HepG2 (cell line): ENCODE data around the gene ARID3C. TPM values are rescaled to one million over a fixed set of nuclear protein-coding genes. Genes with fewer than 3 reads are reported as not detected.
A peak's percentile ranks its signal among the peaks of the same experiment; 100 is the strongest.

Source experiments
- BRCA1 ChIP-seq: sonication (generic); formaldehyde crosslinking; IDR thresholded peaks from 2 replicates; pipeline ENCODE4 v1.4.0; 2020; ENCODE audit warnings: missing genetic modification reagents
- CBX1 ChIP-seq: IDR thresholded peaks from one replicate; pipeline ENCODE4 v1.6.1; 2016; ENCODE audit warnings: antibody characterized with exemption, low read depth
- FOSL2 ChIP-seq: sonication (generic); formaldehyde crosslinking; IDR thresholded peaks from 2 replicates; pipeline ENCODE4 v1.4.0; 2020; ENCODE audit warnings: missing genetic modification reagents
- HNRNPK ChIP-seq: fragments of 200-400 bp; formaldehyde crosslinking; IDR thresholded peaks from 2 replicates; pipeline ENCODE4 v1.6.1; 2018; ENCODE audit warnings: low read length, low read depth, moderate library complexity, mild to moderate bottlenecking; ENCODE audit not compliant: poor library complexity, severe bottlenecking
- KDM4B ChIP-seq: sonication (generic); formaldehyde crosslinking; IDR thresholded peaks from 2 replicates; pipeline ENCODE4 v1.4.0; 2020; ENCODE audit warnings: missing genetic modification reagents
- NKX3-1 ChIP-seq: sonication (generic); formaldehyde crosslinking; IDR thresholded peaks from 2 replicates; pipeline ENCODE4 v1.5.0; 2020; ENCODE audit warnings: missing genetic modification reagents
- YEATS2 ChIP-seq: sonication (generic); formaldehyde crosslinking; IDR thresholded peaks from 2 replicates; pipeline ENCODE4 v1.4.0; 2020; ENCODE audit warnings: missing genetic modification reagents, borderline replicate concordance
- ZNF234 ChIP-seq: sonication (generic); formaldehyde crosslinking; conservative IDR thresholded peaks from 2 replicates; pipeline ENCODE4 v1.5.1; 2020; ENCODE audit warnings: mild to moderate bottlenecking, missing genetic modification reagents
- ZNF337 ChIP-seq: sonication (generic); formaldehyde crosslinking; IDR thresholded peaks from 2 replicates; pipeline ENCODE4 v1.5.1; 2020; ENCODE audit warnings: missing genetic modification reagents, low read depth, mild to moderate bottlenecking, borderline replicate concordance
- ZNF367 ChIP-seq: sonication (generic); formaldehyde crosslinking; IDR thresholded peaks from 2 replicates; pipeline ENCODE4 v1.4.0; 2020; ENCODE audit warnings: missing genetic modification reagents, borderline replicate concordance
- ZNF557 ChIP-seq: sonication (generic); formaldehyde crosslinking; IDR thresholded peaks from 2 replicates; pipeline ENCODE4 v1.4.0; 2020; ENCODE audit warnings: missing genetic modification reagents
- polyA plus RNA-seq, 8 experiments: library from polyadenylated mRNA; depleted of rRNA in 3 of 8; stranded (reverse) in 7 of 8; unstranded in 1 of 8; fragments of >200 nt; fragmentation: Illumina TruSeq in 4 of 8; extraction: Trizol in 4 of 8; gene quantifications; 2 replicates each; pipeline versions ENCODE4 v1.2.1 to v1.2.3, GENCODE V29; 2011 to 2016; ENCODE audit warnings: low read depth in 4 of 8, missing spikeins in 1 of 8, mixed read lengths in 1 of 8; ENCODE audit not compliant: insufficient read depth in 1 of 8
- total RNA-seq, 5 experiments: library from RNA; depleted of rRNA; stranded (reverse); fragments of >200 nt; fragmentation: Illumina TruSeq; extraction: Trizol; gene quantifications; 2 replicates each; pipeline ENCODE4 v1.2.3, GENCODE V29; 2016; ENCODE audit warnings: low read depth in 1 of 5
- TF ChIP-seq, protein P1 (sequence below): sonication (generic); formaldehyde crosslinking; IDR thresholded peaks from 2 replicates; pipeline ENCODE4 v1.4.0; 2020; ENCODE audit warnings: missing genetic modification reagents, borderline replicate concordance
- TF ChIP-seq, protein P2 (sequence below): sonication (generic); formaldehyde crosslinking; IDR thresholded peaks from 2 replicates; pipeline ENCODE4 v1.5.0; 2020; ENCODE audit warnings: mild to moderate bottlenecking, missing genetic modification reagents
- TF ChIP-seq, protein P3 (sequence below): sonication (generic); formaldehyde crosslinking; IDR thresholded peaks from 2 replicates; pipeline ENCODE4 v1.5.0; 2020; ENCODE audit warnings: missing genetic modification reagents, mild to moderate bottlenecking, borderline replicate concordance
- TF ChIP-seq, protein P4 (sequence below): sonication (generic); formaldehyde crosslinking; IDR thresholded peaks from 2 replicates; pipeline ENCODE4 v1.4.0; 2020; ENCODE audit warnings: missing genetic modification reagents

ARID3C gene
- total and polyA plus RNA-seq, 2 of the 13 experiments (the other 11 are each of a cell fraction or from before 2014, with no cell fraction given) = not detected

DNA sequence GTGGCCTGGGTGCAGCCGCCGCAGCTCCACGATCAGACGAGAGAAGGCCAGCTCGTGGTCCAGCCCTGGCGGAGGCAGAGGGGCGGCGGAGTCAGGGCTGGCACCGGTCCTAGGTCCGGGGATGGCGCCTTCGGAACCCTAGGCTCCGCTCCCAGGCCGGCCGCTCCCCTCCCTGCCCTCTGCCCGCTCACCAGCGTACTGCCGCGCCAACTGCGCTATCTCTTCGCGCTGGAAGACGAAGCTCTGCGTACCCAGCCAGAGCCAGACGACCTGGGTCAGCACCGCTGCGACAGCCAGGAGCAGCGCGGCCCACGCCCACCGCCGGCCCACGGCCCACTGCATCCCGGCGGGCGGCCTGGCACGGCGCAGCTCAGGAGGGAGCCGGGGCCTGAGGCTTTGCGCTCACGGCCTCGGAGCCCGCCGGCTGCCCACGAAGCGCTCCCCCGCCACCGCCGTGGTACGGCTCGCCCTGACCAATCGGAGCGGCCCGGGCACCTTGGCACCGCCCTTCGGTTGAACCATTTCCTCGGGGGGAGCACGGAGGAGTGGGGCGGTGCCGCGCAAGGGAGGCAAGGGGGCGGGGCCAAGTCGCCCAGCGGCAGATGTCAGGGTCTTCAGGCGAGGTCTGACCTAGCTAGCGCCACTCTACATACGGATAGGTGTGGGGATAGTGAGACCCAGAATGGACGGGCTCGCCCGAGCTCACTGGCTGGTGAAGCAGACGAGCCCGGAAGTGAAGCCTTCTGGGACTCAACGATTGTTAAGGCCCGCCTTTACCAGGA, 8.7 kb upstream of the ARID3C start, which contains the start of gene SIGMAR1 (continued):
- TF ChIP-seq YEATS2 (CRISPR knock-in tag) = no peak
- TF ChIP-seq, protein P1, sequence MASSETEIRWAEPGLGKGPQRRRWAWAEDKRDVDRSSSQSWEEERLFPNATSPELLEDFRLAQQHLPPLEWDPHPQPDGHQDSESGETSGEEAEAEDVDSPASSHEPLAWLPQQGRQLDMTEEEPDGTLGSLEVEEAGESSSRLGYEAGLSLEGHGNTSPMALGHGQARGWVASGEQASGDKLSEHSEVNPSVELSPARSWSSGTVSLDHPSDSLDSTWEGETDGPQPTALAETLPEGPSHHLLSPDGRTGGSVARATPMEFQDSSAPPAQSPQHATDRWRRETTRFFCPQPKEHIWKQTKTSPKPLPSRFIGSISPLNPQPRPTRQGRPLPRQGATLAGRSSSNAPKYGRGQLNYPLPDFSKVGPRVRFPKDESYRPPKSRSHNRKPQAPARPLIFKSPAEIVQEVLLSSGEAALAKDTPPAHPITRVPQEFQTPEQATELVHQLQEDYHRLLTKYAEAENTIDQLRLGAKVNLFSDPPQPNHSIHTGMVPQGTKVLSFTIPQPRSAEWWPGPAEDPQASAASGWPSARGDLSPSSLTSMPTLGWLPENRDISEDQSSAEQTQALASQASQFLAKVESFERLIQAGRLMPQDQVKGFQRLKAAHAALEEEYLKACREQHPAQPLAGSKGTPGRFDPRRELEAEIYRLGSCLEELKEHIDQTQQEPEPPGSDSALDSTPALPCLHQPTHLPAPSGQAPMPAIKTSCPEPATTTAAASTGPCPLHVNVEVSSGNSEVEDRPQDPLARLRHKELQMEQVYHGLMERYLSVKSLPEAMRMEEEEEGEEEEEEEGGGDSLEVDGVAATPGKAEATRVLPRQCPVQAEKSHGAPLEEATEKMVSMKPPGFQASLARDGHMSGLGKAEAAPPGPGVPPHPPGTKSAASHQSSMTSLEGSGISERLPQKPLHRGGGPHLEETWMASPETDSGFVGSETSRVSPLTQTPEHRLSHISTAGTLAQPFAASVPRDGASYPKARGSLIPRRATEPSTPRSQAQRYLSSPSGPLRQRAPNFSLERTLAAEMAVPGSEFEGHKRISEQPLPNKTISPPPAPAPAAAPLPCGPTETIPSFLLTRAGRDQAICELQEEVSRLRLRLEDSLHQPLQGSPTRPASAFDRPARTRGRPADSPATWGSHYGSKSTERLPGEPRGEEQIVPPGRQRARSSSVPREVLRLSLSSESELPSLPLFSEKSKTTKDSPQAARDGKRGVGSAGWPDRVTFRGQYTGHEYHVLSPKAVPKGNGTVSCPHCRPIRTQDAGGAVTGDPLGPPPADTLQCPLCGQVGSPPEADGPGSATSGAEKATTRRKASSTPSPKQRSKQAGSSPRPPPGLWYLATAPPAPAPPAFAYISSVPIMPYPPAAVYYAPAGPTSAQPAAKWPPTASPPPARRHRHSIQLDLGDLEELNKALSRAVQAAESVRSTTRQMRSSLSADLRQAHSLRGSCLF = 0 out of 2 replicates have a peak, but pooled peaks have one; percentile 28
- TF ChIP-seq, protein P2, sequence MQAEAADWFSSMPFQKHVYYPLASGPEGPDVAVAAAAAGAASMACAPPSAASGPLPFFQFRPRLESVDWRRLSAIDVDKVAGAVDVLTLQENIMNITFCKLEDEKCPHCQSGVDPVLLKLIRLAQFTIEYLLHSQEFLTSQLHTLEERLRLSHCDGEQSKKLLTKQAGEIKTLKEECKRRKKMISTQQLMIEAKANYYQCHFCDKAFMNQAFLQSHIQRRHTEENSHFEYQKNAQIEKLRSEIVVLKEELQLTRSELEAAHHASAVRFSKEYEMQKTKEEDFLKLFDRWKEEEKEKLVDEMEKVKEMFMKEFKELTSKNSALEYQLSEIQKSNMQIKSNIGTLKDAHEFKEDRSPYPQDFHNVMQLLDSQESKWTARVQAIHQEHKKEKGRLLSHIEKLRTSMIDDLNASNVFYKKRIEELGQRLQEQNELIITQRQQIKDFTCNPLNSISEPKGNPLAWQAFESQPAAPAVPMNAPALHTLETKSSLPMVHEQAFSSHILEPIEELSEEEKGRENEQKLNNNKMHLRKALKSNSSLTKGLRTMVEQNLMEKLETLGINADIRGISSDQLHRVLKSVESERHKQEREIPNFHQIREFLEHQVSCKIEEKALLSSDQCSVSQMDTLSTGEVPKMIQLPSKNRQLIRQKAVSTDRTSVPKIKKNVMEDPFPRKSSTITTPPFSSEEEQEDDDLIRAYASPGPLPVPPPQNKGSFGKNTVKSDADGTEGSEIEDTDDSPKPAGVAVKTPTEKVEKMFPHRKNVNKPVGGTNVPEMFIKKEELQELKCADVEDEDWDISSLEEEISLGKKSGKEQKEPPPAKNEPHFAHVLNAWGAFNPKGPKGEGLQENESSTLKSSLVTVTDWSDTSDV (CRISPR knock-in tag) = peak; percentile 58; the same call in 1 of the 2 replicates
- no peak for TF ChIP-seq HNRNPK
- TF ChIP-seq ZNF557 (CRISPR knock-in tag) = no peak
- TF ChIP-seq, protein P3, sequence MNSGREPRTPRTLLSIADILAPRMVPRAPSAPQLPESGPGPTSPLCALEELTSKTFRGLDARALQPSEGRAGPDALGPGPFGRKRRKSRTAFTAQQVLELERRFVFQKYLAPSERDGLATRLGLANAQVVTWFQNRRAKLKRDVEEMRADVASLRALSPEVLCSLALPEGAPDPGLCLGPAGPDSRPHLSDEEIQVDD (CRISPR knock-in tag) = 0 out of 2 replicates have a peak, but pooled peaks have one; percentile 89
- peak; percentile 15 for TF ChIP-seq FOSL2 (CRISPR knock-in tag)
- TF ChIP-seq ZNF337 (CRISPR knock-in tag) = peak; percentile 44; the same call in 1 of the 2 replicates
- TF ChIP-seq, protein P4, sequence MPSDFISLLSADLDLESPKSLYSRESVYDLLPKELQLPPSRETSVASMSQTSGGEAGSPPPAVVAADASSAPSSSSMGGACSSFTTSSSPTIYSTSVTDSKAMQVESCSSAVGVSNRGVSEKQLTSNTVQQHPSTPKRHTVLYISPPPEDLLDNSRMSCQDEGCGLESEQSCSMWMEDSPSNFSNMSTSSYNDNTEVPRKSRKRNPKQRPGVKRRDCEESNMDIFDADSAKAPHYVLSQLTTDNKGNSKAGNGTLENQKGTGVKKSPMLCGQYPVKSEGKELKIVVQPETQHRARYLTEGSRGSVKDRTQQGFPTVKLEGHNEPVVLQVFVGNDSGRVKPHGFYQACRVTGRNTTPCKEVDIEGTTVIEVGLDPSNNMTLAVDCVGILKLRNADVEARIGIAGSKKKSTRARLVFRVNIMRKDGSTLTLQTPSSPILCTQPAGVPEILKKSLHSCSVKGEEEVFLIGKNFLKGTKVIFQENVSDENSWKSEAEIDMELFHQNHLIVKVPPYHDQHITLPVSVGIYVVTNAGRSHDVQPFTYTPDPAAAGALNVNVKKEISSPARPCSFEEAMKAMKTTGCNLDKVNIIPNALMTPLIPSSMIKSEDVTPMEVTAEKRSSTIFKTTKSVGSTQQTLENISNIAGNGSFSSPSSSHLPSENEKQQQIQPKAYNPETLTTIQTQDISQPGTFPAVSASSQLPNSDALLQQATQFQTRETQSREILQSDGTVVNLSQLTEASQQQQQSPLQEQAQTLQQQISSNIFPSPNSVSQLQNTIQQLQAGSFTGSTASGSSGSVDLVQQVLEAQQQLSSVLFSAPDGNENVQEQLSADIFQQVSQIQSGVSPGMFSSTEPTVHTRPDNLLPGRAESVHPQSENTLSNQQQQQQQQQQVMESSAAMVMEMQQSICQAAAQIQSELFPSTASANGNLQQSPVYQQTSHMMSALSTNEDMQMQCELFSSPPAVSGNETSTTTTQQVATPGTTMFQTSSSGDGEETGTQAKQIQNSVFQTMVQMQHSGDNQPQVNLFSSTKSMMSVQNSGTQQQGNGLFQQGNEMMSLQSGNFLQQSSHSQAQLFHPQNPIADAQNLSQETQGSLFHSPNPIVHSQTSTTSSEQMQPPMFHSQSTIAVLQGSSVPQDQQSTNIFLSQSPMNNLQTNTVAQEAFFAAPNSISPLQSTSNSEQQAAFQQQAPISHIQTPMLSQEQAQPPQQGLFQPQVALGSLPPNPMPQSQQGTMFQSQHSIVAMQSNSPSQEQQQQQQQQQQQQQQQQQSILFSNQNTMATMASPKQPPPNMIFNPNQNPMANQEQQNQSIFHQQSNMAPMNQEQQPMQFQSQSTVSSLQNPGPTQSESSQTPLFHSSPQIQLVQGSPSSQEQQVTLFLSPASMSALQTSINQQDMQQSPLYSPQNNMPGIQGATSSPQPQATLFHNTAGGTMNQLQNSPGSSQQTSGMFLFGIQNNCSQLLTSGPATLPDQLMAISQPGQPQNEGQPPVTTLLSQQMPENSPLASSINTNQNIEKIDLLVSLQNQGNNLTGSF = no peak; the same call in 1 of the 2 replicates
- no peak; the same call in 1 of the 2 replicates for TF ChIP-seq ZNF367
- no peak; the same call in 1 of the 2 replicates for TF ChIP-seq BRCA1 (CRISPR knock-in tag)
- TF ChIP-seq CBX1 = peak; percentile 63
- TF ChIP-seq KDM4B (CRISPR knock-in tag) = peak; percentile 30; the same call in 1 of the 2 replicates
- TF ChIP-seq ZNF234 (CRISPR knock-in tag) = no peak
- 0 out of 2 replicates have a peak, but pooled peaks have one; percentile 23 for TF ChIP-seq NKX3-1 (CRISPR knock-in tag)
